ENCODE results near the gene MYLK3.

MYLK3 gene

DNA sequence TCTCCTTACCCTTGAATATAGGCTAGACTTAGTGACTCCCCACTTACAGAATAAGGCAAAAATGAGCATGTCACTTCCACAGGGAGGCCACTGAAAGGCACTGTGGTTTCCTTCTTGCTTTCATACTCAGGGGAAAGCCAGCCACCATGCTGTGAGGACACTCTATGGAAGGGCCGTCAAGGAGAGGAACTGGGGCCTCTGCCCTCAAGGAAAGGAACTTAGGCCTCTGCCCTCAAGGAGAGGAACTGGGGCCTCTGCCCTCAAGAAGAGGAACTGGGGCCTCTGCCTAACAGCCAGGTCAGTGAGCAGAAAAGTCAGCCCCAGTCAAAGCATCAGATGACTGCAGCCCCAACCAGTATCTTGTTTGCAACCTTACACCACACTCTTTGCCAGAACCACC, 89.2 kb downstream of the MYLK3 start:
- intact Hi-C loops (cut with DNase I), result no loop called here
- peak in 35 of 42 donors; percentile 3 to 64 (median 28) for DNase-seq
